ENCODE measurements around the gene USP9X. TPM values are rescaled to one million over a fixed set of nuclear protein-coding genes. Genes with fewer than 3 reads are reported as not detected.
"Not testable (repeated sequence)": the region's sequence is repeated elsewhere in the genome, so short reads cannot be mapped to it uniquely, and the experiment has no call there.

The USP9X gene
- polyA plus RNA-seq (2012; ENCODE audit: insufficient read depth, insufficient read length), result 16.5 TPM

- peak within 1 kb of the TSS; percentile 70 for H3K4me3 ChIP-seq (ENCODE audit: low read length)
- peak; percentile 73 for DNase-seq (ENCODE audit: low read depth, low spot score)
Measured at GRCh38 chrX:41084893-41085511, at the start of gene USP9X. Gene USP9X, plus strand, starts transcription at chrX:41085445. Its CDS starts 38,184 bp downstream, at chrX:41123629.

- no peak overlapping the region for H3K4me3 ChIP-seq (ENCODE audit: low read length)
- no peak for DNase-seq (ENCODE audit: low read depth, low spot score)
Measured at GRCh38 chrX:41035582-41035981, 49.7 kb upstream of the USP9X start.

GRCh38 chrX:41036668-41037326 lies 48.4 kb upstream of the USP9X start:
- no peak for DNase-seq (ENCODE audit: low read depth, low spot score)

GRCh38 chrX:41043196-41043595 lies 42.0 kb upstream of the USP9X start:
- no peak for DNase-seq (ENCODE audit: low read depth, low spot score)
- no peak overlapping the region for H3K4me3 ChIP-seq (ENCODE audit: low read length)

More at GRCh38 chrX:41036668-41037326, 48.4 kb upstream of the USP9X start:
- H3K4me3 ChIP-seq (ENCODE audit: low read length), result no peak overlapping the region

GRCh38 chrX:41043674-41044345 lies 41.4 kb upstream of the USP9X start:
- no peak overlapping the region for H3K4me3 ChIP-seq (ENCODE audit: low read length)
- DNase-seq (ENCODE audit: low read depth, low spot score), result no peak

GRCh38 chrX:41045960-41046567 lies 39.2 kb upstream of the USP9X start:
- no peak for DNase-seq (ENCODE audit: low read depth, low spot score)
- H3K4me3 ChIP-seq (ENCODE audit: low read length), result no peak overlapping the region

GRCh38 chrX:41047878-41048534 lies 37.2 kb upstream of the USP9X start:
- no peak overlapping the region for H3K4me3 ChIP-seq (ENCODE audit: low read length)
- no peak for DNase-seq (ENCODE audit: low read depth, low spot score)

- no peak for DNase-seq (ENCODE audit: low read depth, low spot score)
- no peak overlapping the region for H3K4me3 ChIP-seq (ENCODE audit: low read length)
Measured at GRCh38 chrX:41050359-41050758, 34.9 kb upstream of the USP9X start.

- H3K4me3 ChIP-seq (ENCODE audit: low read length), result no peak overlapping the region
- DNase-seq (ENCODE audit: low read depth, low spot score), result no peak
Measured at GRCh38 chrX:41051288-41051687, 34.0 kb upstream of the USP9X start.

GRCh38 chrX:41055740-41056139 lies 29.5 kb upstream of the USP9X start:
- no peak for DNase-seq (ENCODE audit: low read depth, low spot score)
- H3K4me3 ChIP-seq (ENCODE audit: low read length), result no peak overlapping the region

GRCh38 chrX:41063276-41063675 lies 22.0 kb upstream of the USP9X start:
- H3K4me3 ChIP-seq (ENCODE audit: low read length); DNase-seq (ENCODE audit: low read depth, low spot score): not testable (repeated sequence)

GRCh38 chrX:41064018-41064417 lies 21.2 kb upstream of the USP9X start:
- DNase-seq (ENCODE audit: low read depth, low spot score), result no peak
- H3K4me3 ChIP-seq (ENCODE audit: low read length), result no peak overlapping the region

- H3K4me3 ChIP-seq (ENCODE audit: low read length), result no peak overlapping the region
- DNase-seq (ENCODE audit: low read depth, low spot score), result no peak
Measured at GRCh38 chrX:41066391-41066790, 18.9 kb upstream of the USP9X start.

GRCh38 chrX:41066969-41067368 lies 18.3 kb upstream of the USP9X start:
- no peak for DNase-seq (ENCODE audit: low read depth, low spot score)
- no peak overlapping the region for H3K4me3 ChIP-seq (ENCODE audit: low read length)

- no peak for DNase-seq (ENCODE audit: low read depth, low spot score)
- H3K4me3 ChIP-seq (ENCODE audit: low read length), result no peak overlapping the region
Measured at GRCh38 chrX:41067721-41068120, 17.5 kb upstream of the USP9X start.

- no peak for DNase-seq (ENCODE audit: low read depth, low spot score)
- H3K4me3 ChIP-seq (ENCODE audit: low read length), result no peak overlapping the region
Measured at GRCh38 chrX:41076742-41077141, 8.5 kb upstream of the USP9X start.

- DNase-seq (ENCODE audit: low read depth, low spot score), result no peak
- no peak overlapping the region for H3K4me3 ChIP-seq (ENCODE audit: low read length)
Measured at GRCh38 chrX:41081821-41082220, 3.4 kb upstream of the USP9X start.

GRCh38 chrX:41082783-41083182 lies 2.5 kb upstream of the USP9X start:
- no peak overlapping the region for H3K4me3 ChIP-seq (ENCODE audit: low read length)
- DNase-seq (ENCODE audit: low read depth, low spot score), result no peak

- peak overlapping the region; percentile 70 for H3K4me3 ChIP-seq (ENCODE audit: low read length)
- peak; percentile 88 for DNase-seq (ENCODE audit: low read depth, low spot score)
Measured at GRCh38 chrX:41084044-41084892, 977 bp upstream of the USP9X start.

Data from Jurkat, Clone E6-1 (cell line).